Tracheal epithelial cell (primary cell): ENCODE measurements around the gene NATD1. TPM values are rescaled to one million over a fixed set of nuclear protein-coding genes. Genes with fewer than 3 reads are reported as not detected.

Experiments used
- total RNA-seq: library from RNA; depleted of rRNA; stranded (reverse); fragments of >200 nt; gene quantifications from 2 replicates; pipeline ENCODE4 v1.2.1, GENCODE V29; 2014

The NATD1 gene, protein sequence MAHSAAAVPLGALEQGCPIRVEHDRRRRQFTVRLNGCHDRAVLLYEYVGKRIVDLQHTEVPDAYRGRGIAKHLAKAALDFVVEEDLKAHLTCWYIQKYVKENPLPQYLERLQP
- total RNA-seq, result 0.96 and 1.3 TPM in 2 replicates

GRCh38 chr17:21252796-21253645 is at the start of gene NATD1:
NATD1 (minus strand) TSS chr17:21253410; CDS start chr17:21253264, 146 bp downstream.

DNA sequence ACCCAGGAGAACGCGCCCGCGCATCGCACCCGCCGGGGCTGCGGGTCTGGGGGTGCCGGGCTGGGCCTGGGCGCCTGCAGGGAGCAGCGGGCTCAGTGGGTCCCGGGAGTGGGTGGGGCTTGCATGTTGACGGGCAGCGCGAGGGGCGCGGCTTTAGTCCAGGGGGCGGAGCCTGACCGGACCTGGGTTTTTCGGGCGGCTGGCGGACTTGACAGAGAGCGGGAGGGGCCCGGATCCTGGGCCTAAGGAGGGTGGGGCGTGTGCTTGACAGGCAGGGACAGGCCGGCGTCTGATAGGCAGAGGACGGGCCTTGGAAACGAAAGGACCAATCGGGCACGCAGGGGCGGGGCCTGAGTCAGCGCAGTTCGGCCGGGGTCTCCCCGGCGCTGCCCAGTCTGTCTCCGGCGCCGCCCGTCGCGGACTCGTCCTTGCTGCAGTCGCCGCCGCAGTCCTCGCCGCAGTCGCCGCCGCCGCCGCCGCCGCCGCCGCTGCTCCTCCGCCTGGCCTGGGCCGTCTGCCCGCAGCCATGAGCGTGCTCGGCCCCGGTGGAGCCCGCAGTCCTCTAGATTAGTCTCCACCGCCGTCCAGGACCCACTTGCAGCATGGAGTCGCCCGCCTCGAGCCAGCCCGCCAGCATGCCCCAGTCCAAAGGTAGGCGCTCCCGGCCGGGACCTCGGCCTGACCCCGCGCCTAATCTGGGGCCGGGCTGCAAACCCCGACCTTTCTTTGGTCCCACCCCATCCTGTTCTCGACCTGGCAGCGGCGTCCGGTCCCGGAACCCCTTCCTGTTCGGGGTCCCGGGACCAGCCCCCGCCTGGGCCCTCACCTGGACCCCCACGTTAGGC is 31.3 kb upstream of the NATD1 start, which contains the start of gene MAP2K3:
MAP2K3 (plus strand) TSS at position 393 of the 845 bp plus-strand sequence; CDS start at position 603, 210 bp downstream.

DNA sequence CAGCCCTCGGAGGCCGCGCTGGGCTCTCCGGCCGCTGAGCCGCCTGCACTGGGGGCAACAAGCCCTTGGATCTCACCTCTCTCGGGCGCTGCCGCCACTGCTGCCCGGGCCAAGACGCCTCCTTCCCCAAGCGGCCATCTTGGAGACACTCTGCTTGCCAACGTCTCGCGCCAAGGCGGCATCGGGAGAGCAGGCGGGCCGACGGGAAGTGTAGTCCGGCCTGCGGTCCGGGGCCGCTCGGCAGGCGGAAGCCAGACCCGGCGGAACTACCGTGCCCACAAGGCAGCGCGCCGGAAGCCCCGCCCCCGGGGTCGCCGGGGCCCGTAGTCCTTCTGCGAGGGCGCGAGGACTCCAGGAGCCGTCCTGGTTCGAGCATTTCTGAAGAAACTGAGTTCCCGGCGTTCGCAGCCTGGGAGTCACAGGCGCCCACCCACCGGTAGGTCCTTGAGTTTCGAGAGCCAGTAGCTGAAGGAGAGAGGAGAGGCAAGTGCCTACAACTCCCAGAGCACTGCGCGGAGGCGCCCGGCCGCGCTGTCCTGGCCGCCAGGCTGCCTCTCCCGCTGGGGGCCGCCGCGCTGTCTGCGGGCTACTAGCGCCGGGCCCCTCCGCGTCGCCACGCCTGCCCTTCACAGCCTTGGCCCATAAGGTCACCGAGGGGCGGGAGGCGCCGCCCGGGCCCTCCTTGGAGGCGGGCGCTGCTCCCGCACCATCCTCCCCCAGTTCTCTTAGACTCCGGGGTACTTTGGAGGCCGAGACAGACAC is 39.0 kb downstream of the NATD1 start, which contains the start of gene TMEM11:
TMEM11 (minus strand) TSS at position 147 of the 762 bp plus-strand sequence; CDS start at position 138, 9 bp downstream.

Other genes with a start within 250 kb of the NATD1 start
- gene USP22, start 210.4 kb downstream of the NATD1 start, total RNA-seq, result 162 and 182 TPM in 2 replicates
- 22.4 and 22.6 TPM in 2 replicates for gene DHRS7B, start 126.4 kb downstream of the NATD1 start, total RNA-seq
- 19.2 and 21.7 TPM in 2 replicates for gene TMEM11, start 39.2 kb downstream of the NATD1 start, total RNA-seq
- gene MAP2K3, start 31.3 kb upstream of the NATD1 start, total RNA-seq, result 12.4 and 18.1 TPM in 2 replicates
- 1.4 TPM in 1 of 2 replicates, not detected in the other for gene KCNJ12, start 122.9 kb upstream of the NATD1 start, total RNA-seq